GM18507 (cell line): ENCODE data around the gene PCGF2.
A peak's percentile ranks its signal among the peaks of the same experiment; 100 is the strongest.

Experiments
- DNase-seq: peaks from one replicate; pipeline ENCODE4 v3.0.0; 2011; ENCODE audit warnings: low read depth; ENCODE audit not compliant: insufficient read length; ENCODE audit errors: extremely low spot score
- FAIRE-seq: peaks from 2 replicates; lab custom pipeline; 2011; peaks lifted over from hg19 to GRCh38; lab: Jason Lieb, UNC

Gene PCGF2

DNA sequence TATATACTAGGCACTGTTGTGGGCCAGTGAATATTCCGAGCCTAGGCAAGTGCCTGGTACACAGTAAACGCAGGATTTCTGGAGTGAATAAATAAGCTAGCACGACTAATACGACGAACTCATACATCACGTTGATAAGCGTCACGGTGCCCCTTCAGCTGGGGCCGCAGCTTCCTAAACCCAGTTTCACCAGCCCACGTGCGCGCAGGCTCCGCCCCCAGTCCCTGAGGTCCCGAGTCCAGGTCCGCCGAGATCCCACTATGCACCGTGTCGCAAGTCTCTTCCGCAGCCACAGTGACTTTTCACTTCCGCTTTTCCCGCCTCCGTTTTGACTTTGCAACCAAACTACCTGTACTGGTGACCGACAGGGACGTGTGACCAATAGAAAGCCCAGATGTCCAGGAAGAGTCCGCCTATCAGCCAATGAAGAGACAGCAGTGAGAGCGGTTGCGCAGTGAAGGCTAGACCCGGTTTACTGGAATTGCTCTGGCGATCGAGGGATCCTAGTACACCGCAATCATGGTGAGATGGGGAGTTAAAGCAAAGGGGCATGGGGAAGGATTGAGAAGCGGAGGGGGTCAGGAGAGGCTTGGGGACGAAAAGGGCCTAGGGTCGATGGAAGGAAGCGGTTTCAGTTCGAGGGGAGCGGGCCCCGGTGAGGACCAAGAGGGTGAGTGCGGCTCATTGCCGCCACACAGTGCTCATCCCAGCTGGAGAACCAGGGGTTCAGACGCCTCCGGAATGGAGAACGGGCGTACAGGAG is 4.4 kb upstream of the PCGF2 start, which contains the start of gene PSMB3:
TSS of gene PSMB3 (plus strand) at position 434 of the 763 bp plus-strand sequence. CDS start at position 520, 86 bp downstream.
- DNase-seq (peak; percentile 92), FAIRE-seq (no peak)

DNA sequence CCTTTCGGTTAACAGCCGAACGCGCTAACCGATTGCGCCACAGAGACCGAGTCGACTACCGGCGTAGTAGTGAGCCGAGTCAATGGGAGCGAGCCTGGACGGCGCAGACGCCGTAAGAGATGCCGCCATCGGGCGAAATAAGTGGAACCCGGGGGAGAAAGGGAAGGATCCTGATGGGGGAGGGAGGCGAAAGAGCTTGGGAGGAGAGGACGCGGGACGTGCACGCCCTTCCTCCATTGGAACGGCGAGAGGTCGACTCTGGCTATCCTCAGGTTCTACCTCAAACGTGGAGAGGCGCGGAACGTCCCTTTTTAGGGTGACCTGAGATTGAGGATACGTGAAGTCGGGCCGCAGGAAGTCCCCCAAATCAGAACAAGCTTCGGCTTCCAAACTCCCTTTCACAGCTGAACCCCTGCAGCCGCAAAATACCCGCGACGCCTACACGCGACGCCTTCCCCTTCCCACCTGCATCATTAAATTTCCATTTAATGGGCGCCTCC is 3.7 kb upstream of the PCGF2 start:
- no peak for FAIRE-seq
- no peak for DNase-seq

GRCh38 chr17:38751144-38751807 is 3.1 kb upstream of the PCGF2 start:
- no peak for FAIRE-seq
- DNase-seq, result no peak

DNA sequence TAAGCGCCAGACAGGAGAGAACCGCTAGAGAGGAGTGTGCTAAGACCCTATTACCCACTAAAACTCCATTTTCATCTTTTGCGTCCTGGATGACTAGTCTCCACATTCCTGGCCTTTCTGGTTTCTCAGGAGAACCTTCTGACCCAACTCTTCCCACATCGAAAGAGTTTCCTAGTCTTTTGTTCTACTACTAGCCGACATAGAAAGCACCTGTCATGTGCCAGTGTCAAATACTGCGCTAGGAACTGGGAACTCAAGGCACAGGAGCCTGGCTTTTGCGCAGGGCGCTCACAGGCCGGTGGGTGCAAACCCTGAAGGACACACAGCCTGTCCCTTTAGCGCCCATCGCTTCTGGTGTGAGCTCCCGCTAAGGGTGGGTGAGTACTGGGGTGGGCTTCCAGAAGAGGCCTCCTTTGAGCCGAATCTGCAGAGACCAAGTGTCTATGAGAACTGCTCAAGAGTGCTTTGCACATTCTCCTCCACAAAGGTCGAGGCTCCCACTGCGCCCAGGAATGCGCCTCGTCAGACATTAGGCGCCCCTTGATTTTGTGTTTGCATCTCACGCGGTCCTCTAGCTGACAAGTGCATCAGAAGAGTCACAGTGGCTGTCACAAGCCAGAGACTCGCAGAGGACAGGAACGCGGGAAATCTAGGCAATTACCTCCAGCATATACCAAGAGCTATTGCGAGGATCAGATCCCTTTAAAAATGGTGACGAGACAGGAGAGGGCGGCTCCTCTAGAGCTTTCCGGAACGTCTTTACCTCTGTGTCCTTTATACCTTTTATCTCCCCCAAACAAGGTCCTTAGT is 2.4 kb upstream of the PCGF2 start:
- FAIRE-seq (no peak), DNase-seq (no peak)

DNA sequence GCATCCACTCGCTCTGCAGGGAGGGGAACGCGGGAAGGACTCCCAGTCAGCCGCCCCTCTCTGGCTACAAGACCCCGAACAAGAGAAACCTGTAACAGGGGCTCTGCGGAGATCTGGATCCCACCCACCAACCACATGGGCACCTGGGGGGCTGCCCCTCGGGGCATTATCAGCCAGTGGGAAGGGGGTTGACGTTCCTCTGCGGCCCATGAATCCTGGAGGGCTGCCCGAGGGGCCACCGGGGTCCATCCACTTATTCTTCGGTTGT is 1.8 kb upstream of the PCGF2 start:
- no peak for FAIRE-seq
- no peak for DNase-seq

GRCh38 chr17:38749223-38750043 is 1.3 kb upstream of the PCGF2 start:
- FAIRE-seq (no peak), DNase-seq (no peak)

GRCh38 chr17:38748892-38749222 is 721 bp upstream of the PCGF2 start:
- FAIRE-seq, result no peak
- no peak for DNase-seq

- no peak for FAIRE-seq
- no peak for DNase-seq
Observed at GRCh38 chr17:38747463-38748148, 530 bp downstream of the PCGF2 start.

GRCh38 chr17:38746849-38747462 is 1.2 kb downstream of the PCGF2 start:
- DNase-seq (no peak), FAIRE-seq (no peak)

- no peak for DNase-seq
- no peak for FAIRE-seq
Observed at GRCh38 chr17:38746004-38746848, 1.9 kb downstream of the PCGF2 start.

GRCh38 chr17:38745545-38745944 is 2.6 kb downstream of the PCGF2 start:
- DNase-seq (no peak), FAIRE-seq (no peak)

DNA sequence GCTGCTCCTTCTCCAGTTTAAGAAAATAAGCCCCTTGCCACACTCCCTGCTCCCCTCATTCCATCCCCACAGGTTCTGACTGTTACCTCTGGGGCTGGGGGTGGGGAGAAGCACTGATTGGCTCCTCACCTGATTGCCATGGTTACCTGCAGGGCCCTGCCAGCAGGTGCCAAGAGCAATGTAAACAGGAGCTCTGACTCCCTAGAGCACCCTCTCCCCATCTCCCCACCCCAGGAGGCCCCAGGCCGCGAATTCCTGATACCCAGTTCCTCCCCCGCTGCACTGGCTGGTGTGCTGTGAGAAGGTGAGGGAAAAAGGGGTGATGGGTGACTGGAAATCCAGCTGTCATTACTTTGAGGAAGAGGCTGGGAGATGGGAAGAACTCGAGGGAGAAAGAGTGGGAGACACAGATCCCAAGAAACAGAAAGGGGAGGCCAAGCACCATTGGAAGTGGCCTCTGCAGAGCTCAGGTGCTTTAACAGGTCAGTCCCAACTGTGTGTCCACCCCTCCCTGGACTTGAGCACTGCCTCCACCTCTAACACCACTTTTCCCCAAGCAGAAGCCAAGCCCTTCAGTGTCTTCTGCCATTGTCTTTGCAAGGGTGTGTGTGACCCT is 4.5 kb downstream of the PCGF2 start:
- FAIRE-seq (no peak), DNase-seq (no peak)

DNA sequence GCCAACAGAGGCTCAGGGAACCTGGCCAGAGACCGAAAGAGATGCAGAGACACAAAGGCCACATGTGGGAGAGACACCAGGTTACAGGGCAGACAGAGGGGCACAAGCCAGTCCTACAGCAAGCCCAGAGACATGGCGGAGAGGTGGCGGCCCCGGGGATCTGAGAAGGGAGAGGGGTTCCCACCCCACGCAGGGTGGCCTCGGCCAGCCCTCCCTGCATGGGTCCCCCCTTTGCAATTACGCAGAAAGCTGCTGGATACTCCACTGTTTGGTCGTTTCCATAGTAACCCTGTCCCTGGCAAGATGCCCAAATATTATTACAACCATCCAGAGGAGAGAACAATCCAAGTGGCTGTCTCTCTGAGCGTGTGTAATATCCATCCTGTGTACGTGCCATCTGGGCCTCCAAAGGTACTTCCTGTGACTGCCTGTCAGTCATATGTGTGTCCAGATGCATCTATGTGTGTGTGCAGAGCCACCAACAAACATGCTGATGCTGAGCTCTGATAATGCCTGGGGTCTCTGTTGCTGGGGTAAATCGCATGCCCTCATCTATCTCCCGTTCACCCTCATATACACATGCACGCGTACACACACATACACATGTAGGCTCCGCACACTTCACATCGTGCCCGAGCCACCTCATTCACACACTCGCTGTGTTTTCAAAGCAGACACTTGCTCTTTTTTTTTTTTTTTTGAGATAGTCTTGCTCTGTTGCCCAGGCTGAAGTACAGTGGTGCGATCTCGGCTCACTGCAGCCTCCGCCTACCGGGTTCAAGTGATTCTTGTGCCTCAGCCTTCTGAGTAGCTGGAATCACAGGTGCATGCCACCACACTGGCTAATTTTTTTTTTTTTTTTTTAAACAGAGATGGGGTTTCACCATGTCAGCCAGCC is 5.5 kb downstream of the PCGF2 start:
- no peak for FAIRE-seq
- DNase-seq, result no peak

DNA sequence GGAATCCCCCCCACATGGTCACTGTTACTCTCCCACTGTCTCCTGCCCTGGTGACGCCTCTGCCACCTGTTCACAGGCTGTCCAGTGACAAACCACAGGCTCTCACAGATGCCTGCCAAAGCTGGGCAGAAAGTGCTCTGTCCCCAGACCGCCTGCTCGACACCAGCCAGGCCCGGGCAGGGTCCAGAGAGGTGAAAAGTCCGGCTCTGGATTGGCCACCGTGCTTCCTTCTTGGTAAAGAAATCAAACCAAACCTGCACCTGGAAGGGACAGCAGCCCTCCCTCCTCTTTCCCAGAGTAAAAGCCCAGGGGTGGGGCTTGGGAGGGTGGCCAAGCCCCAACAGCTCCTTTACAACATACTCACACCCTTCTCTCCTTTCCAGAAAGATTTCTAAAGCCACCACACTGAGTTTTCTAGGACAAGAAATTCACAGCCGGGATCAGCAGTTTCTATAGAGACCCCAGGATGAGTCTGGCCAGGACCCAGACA is 6.2 kb downstream of the PCGF2 start:
- FAIRE-seq, result no peak
- no peak for DNase-seq

GRCh38 chr17:38741461-38741860 is 6.7 kb downstream of the PCGF2 start:
- no peak for DNase-seq
- no peak for FAIRE-seq

GRCh38 chr17:38740806-38741205 is 7.3 kb downstream of the PCGF2 start:
- FAIRE-seq, result no peak
- no peak for DNase-seq
